ENCODE measurements around the gene MACROH2A2.
"Not testable (repeated sequence)": the region's sequence is repeated elsewhere in the genome, so short reads cannot be mapped to it uniquely, and the experiment has no call there.

The MACROH2A2 gene

DNA sequence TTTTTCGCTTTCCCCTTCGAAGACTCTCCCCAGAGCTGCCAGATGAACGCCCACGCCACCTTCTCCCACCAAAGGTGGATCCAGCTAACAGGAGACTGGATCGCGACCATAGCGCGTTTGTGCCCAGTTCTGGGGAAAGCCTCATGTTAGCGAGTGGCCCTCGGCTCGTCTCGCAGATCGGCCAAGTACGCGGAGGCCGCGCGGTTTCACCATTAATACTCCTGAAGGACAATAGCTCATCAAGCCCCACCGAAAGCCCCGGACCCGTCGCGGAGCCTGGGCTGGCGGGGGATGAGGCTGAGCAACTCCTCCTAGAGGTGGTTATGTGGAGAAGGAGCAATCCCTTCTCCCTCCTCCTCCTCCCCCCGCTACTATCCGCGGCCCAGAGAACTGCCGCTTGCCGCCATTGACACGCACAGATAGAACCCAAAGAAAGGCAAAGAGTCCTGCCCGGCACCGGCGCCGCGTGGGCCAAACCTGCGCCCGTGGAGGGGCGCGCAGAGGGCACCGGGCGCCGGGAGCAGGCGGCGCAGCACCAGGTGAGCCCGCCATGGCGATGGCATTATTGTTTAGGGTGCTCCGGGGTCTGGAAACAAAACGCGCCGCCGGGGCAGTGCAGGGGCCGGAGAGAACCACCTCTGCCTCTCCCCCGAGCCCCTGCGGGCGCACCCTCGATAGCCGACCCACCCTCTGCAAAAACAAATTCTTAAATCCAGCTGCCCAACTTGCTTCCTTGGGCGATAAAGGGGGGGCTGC lies at the start of gene MACROH2A2:
Gene MACROH2A2, plus strand, starts transcription at position 385 of the 756 bp plus-strand sequence. CDS start 22,813 bp downstream, outside the sequence.
- peak; percentile 5 for DNase-seq

- DNase-seq, result no peak
Observed at GRCh38 chr10:70007116-70007820, 45.4 kb upstream of the MACROH2A2 start.

DNA sequence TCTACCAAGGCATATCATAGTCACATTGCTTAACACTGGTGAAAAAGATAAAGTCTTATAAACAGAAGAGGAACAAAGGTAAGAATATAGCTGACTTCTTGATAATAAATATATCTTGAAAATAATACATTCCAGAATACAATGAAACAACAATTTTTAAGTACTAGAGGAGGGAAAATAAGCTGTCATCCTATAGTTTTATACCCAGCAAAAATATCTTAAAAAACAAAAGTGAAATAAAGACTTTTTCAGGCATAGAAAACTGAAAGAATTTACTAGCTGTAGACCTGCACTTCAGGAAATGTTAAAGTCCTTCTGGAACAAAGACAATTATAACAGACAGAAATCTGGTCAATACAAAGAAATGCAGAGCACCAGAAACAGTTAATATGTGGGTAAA lies 21.4 kb upstream of the MACROH2A2 start:
- no peak for DNase-seq

- no peak for DNase-seq
Observed at GRCh38 chr10:70032667-70033289, 19.9 kb upstream of the MACROH2A2 start.

- no peak for DNase-seq
Observed at GRCh38 chr10:70034232-70034631, 18.4 kb upstream of the MACROH2A2 start.

DNA sequence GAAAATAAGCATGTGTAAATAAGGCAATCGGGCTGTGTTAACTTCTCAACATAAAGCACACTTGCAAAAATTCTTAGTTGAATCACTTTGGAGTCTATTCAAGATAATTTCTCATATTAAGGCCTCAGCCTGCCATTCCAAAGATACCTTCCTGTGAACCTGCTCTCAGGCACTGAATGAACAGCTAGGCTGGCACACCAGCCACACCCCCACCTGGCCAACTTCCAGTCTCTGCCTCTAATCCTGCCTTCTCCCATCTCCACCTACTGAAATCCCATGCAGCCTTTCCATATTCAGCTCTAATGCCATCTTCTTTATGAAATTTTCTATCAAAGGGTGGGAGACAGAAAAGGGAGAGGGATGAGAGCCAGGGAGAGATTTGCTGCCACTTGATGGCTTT lies 17.1 kb upstream of the MACROH2A2 start:
- DNase-seq, result no peak

- DNase-seq, result no peak
Observed at GRCh38 chr10:70038923-70039322, 13.7 kb upstream of the MACROH2A2 start.

DNA sequence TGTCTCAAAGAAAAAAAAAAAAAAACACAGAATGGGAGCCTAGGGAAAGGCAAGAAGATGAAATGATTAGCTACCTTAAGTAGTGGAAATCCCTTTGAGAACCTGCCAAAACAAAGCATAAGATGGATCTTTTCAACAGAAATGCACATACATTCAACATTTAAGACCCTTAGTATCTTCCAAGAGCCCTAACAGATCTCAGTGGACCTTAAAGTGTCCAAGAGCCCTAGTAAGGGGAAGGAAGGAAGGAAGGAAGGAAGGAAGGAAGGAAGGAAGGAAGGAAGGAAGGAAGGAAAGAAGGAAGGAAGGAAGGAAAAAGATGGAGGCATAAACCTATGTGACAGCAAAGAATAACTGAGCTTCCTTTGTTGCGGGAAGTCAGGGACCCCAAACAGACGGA lies 11.6 kb upstream of the MACROH2A2 start:
- no peak for DNase-seq

DNA sequence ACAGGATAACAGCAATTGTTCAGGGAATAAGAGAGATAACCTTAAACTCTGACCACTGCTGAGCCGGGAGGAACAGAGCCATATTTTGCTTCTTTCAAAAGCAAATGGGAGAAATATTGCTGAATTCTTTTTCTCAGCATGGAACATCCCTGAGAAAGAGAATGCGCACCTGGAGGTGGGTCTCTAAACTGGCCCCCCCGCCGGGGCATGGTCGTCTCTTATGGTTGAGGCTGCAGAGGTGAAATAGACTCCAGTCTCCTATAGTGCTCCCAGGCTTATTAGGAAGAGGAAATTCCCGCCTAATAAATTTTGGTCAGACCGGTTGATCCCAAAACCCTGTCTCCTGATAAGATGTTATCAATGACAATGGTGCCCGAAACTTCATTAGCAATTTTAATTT lies 10.9 kb upstream of the MACROH2A2 start:
- DNase-seq, result not testable (repeated sequence)

GRCh38 chr10:70047066-70047465 lies 5.6 kb upstream of the MACROH2A2 start:
- not testable (repeated sequence) for DNase-seq

GRCh38 chr10:70048030-70048723 lies 4.5 kb upstream of the MACROH2A2 start:
- DNase-seq, result no peak

GRCh38 chr10:70051848-70052247 lies 798 bp upstream of the MACROH2A2 start:
- DNase-seq, result no peak

GRCh38 chr10:70053218-70053840 lies 683 bp downstream of the MACROH2A2 start:
- DNase-seq, result peak; percentile 0

- DNase-seq, result peak; percentile 7
Observed at GRCh38 chr10:70053841-70054288, 1.2 kb downstream of the MACROH2A2 start.

- no peak for DNase-seq
Observed at GRCh38 chr10:70054902-70055301, 2.3 kb downstream of the MACROH2A2 start.

DNA sequence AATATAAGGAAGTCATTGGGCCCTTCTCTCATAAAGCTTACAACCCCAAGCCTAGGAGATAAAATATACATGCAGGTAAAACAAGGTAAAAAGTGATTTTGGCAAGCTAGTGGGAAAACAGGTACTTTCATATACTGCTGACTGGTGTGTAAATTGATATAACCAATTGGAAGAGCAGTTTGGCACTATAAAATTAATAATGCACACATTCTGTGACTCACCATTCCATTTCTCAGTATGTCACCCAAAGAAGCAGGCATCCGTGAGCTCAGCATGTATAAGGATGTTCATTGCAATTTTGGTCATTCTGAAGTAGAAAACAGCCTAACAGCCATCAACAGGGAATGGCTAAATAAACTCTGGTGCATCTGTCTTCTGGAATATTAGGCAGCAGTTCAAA lies 2.9 kb downstream of the MACROH2A2 start:
- DNase-seq, result no peak

DNA sequence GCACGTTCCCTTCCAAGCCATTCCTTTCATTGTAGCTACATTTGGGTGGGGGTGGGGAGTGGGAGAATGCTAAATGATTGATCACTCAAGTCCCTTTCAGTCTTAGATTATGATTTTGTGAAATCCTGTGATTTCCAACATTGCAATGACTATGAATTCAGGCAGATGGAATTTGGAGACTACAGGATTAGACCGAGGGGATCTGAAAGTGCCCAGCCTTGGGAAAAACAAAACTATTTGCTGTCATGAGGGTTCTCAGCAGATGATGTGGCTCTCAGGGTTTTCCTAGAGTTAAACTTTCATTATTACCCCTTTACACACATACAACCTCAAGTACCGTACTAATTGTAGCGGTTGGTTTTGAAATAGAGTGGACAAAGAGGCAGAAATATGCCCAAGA lies 4.7 kb downstream of the MACROH2A2 start:
- no peak for DNase-seq

- no peak for DNase-seq
Observed at GRCh38 chr10:70060389-70060788, 7.7 kb downstream of the MACROH2A2 start.

GRCh38 chr10:70063418-70064098 lies 10.9 kb downstream of the MACROH2A2 start:
- DNase-seq, result no peak

DNA sequence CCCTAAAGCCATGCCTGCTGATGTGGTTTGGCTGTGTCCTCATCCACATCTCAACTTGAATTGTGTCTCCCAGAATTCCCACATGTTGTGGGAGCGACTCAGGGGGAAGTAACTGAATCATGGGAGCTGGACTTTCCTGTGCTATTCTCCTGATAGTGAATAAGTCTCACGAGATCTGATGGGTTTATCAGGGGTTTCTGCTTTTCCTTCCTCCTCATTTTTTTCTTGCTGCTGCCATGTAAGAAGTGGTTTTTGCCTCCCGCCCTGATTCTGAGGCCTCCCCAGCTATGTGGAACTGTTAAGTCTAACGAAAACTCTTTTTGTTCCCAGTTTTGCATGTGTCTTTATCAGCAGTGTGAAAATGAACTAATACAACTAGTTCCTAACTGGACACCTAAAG lies 11.8 kb downstream of the MACROH2A2 start:
- DNase-seq, result no peak

- DNase-seq, result no peak
Observed at GRCh38 chr10:70066190-70066589, 13.5 kb downstream of the MACROH2A2 start.

DNA sequence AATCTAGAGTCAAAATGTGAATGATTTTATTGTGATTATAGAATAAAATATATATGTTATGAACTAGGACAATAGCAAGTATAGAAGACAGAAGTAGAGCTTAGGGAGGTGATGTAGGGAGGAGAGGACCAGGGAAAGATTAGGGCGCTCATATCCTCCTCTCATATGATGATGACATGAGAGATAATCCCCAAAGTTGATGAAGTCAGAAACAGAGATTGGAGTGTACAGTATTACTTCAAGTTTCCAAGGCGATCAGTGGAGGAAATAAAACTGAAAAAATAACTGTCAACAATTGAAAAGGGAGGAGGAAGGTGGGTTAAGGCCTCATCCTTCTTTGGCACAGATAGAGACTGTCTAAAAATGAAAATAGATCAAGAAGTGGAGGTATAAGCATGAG lies 14.9 kb downstream of the MACROH2A2 start:
- DNase-seq, result no peak

All from stimulated activated CD4-positive, alpha-beta T cell treated with anti-CD3 and anti-CD28 coated beads, Interleukin-12 subunit alpha, Interleukin-12 subunit beta, amount 100 ng/mL, for 4 hours (primary cell).